GM19397 (cell line): ENCODE measurements around the gene CARD6.
"Not testable (repeated sequence)": the region's sequence is repeated elsewhere in the genome, so short reads cannot be mapped to it uniquely, and the experiment has no call there.

ENCODE experiments used
- ATAC-seq: cut with Tn5 transposase; IDR thresholded peaks from one replicate; pipeline ENCODE4 v1.9.1; 2021; ENCODE audit warnings: mild to moderate bottlenecking, moderate library complexity; ENCODE audit not compliant: unreplicated experiment

The CARD6 gene

GRCh38 chr5:40841068-40841805 is at the start of gene CARD6:
TSS of gene CARD6 (plus strand) at chr5:40841367. CDS start at chr5:40841383, 16 bp downstream.
- peak; percentile 38 for ATAC-seq

- no peak for ATAC-seq
Observed at GRCh38 chr5:40791715-40792139, 49.4 kb upstream of the CARD6 start.

- not testable (repeated sequence) for ATAC-seq
Observed at GRCh38 chr5:40792691-40793090, 48.5 kb upstream of the CARD6 start.

- ATAC-seq, result not testable (repeated sequence)
Observed at GRCh38 chr5:40794340-40794739, 46.8 kb upstream of the CARD6 start.

DNA sequence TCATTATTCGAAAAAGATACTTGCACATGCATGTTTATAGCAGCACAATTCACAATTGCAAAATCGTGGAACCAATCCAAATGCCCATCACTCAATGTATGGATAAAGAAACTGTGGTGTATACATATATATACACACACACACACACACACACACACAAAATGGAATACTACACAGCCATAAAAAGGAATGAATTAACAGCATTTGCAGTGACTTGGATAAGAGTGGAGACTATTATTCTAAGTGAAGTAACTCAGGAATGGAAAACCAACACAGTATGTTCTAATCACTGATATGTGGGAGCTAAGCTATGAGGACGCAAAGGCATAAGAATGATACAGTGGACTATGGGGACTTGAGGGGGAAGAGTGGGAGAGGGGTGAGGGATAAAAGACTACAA is 46.3 kb upstream of the CARD6 start:
- not testable (repeated sequence) for ATAC-seq

DNA sequence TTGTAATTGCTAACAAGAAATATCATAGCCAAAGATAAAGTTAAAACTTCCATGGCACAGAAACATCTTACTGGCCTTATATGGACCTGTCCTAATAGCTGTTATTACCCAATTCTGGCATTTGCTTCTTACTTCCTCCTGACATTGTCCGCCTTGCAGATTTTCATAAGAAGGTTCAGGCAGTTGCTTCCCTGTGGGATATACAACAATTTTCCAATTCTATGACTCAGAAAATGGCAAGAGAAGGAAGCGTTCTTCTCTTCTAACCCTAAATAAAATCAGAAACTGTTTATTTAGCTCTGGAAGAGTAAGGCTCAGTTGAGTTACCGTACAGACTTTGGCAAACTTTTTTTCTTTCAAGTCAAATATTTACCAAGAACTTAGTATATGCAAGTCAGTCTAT is 44.7 kb upstream of the CARD6 start:
- ATAC-seq, result no peak

- peak; percentile 44 for ATAC-seq
Observed at GRCh38 chr5:40797273-40798011, 43.7 kb upstream of the CARD6 start.

DNA sequence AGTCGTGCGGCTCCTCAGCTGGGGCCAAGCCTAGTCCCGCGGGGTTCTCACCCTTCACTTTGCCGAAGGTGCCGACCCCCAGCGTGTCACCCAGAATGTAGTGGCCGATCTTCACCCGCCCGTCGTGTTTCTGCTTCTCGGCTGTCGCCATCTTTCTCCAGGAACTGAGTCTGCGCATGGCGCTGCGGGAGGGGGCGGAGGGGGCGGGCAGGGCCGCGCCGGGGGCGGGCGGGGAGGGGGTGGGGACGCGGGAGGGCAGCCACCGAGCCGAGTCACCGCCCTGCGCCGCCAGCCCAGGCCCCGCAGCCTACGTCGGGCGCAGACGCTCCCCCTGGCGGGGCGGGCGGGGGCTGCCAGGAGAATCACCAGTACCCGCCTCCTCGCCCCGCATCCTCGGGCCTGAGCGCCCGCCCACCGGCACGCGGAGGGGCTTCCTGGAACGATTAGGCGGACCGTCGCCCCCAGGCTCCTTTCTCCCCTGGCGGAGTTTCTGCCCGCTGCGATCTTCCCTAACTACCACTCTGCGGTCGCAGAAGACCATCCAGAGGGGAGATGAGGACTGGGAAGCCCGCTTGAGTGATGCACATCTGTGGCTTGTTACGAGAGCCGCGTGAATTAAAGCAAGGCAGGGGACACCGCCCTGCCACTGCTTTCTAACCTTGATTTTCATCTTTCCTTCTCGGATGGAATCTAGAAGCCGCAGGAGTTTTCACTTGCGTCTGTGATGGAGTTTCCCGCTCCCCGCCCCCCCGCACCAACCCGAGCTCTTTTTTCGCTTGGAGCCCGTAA is 43.0 kb upstream of the CARD6 start, which contains the start of gene PRKAA1:
PRKAA1 (minus strand) TSS at position 363 of the 789 bp plus-strand sequence; CDS start at position 178, 185 bp downstream.
- peak; percentile 97 for ATAC-seq

GRCh38 chr5:40798801-40799210 is 42.4 kb upstream of the CARD6 start:
- no peak for ATAC-seq

DNA sequence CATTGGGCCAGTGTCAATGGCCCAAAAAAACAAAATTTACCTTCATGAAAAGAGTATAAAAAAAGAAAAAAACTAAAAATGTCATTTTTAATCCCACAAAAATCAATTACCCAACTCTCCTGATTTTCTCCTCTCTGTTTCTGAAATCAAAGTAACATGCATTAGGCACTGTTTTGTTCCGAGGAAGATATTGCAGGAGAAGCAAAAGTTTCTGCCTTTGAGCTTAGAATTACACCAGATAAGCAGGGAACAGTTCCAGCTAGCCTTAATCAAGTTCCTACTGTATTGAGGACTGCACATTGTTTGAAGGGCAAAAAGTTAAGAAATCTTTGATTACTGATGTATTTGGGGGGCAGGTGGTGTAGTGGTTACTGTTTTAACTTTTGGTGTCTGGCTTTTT is 41.9 kb upstream of the CARD6 start:
- no peak for ATAC-seq

DNA sequence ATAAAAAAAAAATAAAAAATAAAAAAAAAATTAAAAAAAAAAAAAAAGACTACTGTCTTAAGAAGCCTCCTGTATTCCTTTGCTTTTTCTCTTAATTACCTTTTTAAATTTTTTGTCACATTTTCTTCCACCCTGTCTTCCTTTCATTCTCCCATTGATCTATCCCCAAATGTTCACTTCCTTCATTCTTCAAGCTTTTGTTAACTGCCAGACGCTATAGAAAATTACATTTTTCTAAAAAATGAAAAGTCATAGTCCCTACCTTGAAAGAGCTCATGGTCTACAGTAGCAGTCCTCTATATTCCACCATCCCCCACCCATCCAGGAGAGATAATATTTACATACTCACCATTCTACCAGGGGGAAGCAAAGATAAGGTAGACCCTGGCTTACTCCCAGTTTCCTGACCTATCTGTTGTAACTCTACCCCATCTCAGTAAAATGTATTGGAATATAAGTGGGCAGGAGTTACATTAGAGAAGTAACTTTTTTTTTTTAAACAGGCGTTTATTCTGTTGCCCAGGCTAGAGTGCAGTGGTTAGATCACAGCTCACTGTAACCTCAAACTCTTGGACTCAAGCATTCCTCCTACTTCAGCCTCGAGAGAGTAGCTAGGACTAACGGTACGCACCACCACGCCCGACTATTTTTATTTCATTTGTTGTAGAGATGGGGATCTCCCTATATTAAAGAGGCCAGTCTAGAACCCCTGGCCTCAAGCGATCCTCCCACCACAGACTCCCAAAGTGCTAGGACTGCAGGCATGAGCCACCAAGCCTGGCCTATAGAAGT is 39.2 kb upstream of the CARD6 start:
- no peak for ATAC-seq

GRCh38 chr5:40812125-40812524 is 29.0 kb upstream of the CARD6 start:
- no peak for ATAC-seq

DNA sequence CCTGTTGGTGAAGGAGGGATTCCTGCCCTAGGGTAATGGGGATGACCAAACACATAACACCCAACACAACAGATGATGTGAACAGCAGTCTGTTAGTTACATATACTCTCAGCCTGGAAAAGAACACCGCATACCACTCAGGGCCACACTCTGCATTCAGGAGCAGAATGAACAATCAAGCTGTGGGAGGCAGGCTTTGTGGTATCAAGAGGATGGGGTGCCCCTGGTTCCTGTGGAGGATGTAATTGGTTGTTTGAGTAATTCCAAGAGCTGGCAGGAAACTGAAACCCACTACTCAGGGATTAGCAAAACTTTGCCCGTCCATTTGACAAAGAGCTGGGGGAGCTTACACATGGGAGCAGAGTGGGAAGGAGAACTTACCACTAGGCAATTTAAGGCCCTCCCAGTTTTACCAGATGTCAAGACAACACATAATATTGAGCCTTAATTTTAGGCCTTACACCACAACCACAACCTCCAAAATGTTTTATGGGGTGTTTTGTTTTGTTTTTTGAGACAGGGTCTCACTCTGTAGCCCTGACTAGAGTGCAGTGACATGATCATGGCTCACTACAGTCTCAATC is 27.4 kb upstream of the CARD6 start:
- ATAC-seq, result no peak

GRCh38 chr5:40823459-40823858 is 17.7 kb upstream of the CARD6 start:
- no peak for ATAC-seq

DNA sequence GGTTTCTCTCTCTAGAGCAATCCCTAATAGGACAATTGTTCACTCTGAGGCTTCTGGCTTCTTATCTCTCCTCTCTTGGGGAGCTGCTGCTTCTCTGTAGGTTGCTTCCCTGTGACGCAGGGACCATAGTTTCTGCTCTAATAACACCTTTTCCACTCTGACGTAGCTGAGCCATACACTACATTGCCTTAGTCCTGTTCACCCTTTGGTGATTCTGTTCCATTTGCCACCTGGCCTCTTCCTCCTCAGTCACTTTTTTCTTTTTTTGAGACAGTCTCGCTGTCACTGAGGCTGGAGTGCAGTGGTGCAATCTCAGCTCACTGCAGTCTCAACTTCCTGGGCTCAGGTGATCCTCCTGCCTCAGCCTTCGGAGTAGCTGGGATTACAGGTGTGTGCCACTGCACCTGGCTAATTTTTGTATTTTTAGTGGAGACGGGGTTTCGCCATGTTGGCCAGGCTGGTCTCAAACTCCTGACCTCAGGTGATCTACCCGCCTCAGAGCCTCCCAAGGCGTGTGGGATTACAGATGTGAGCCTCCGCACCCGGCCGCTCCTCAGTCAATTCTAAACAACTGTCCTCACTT is 15.6 kb upstream of the CARD6 start:
- ATAC-seq, result not testable (repeated sequence)

- ATAC-seq, result no peak
Observed at GRCh38 chr5:40826489-40827187, 14.5 kb upstream of the CARD6 start.

- no peak for ATAC-seq
Observed at GRCh38 chr5:40827188-40827977, 13.8 kb upstream of the CARD6 start.

DNA sequence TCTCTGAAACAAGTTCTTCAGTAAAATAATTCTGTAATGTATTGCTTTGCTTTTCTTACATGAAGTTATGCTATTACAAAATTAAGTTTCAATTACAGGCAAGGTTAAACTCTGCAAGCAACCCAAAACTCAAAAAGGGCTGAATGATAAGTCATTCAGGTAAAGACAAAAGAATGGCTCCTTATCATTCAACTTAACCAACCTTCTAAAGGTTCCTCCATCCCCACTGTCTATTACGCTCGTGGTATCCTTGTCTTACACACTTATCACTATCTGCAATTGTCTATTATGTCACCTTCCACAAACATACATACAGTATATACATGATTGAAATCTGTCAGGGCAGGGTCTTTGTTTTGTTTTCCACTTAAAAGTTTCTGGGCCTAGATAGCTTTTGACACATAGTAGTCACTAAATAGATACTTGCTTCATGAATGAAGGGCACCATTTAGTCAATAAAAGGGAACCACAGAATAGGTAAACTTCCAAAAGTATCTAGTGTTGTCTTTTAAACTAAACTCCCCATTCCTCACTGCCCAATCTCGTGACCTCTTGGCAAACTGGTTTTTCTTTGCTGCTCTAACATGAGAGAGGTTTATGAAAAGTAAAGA is 13.0 kb upstream of the CARD6 start:
- ATAC-seq, result no peak
